IMR-90 (cell line): ENCODE data around the gene PALLD. TPM values are rescaled to one million over a fixed set of nuclear protein-coding genes. Genes with fewer than 3 reads are reported as not detected.

Source experiments
- ATAC-seq: fragments of 200-7000 bp; cut with Tn5 transposase; 2 replicates; pipeline ENCODE4 v1.9.1; 2020; ENCODE audit warnings: low read depth, mild to moderate bottlenecking, moderate library complexity
- BruUV-seq: library from RNA; stranded (reverse); fragments of 400-500 nt; replicated peaks from 2 replicates; lab custom pipeline; 2021; lab: Mats Ljungman, UMichigan
- CTCF ChIA-PET: fragments of 300-600 bp; formaldehyde crosslinking; extraction: SDS; loops from one replicate; lab custom pipeline; 2021; ENCODE audit warnings: antibody characterized with exemption; lab: Yijun Ruan, JAX
- POLR2A ChIA-PET: fragments of 300-600 bp; sonication (Branson Sonifier 250); formaldehyde crosslinking; loops from one replicate; lab custom pipeline; 2022; ENCODE audit warnings: antibody characterized with exemption; ENCODE audit not compliant: unreplicated experiment; lab: Charles Lee
- DNase-seq: peaks from one replicate; pipeline ENCODE4 v3.0.0; 2013
- H2AFZ ChIP-seq: replicated peaks from 2 replicates; pipeline ENCODE3; 2013; ENCODE audit warnings: low read length, mild to moderate bottlenecking; ENCODE audit not compliant: poor library complexity
- H2AK5ac ChIP-seq: 2 replicates; pipeline ENCODE4 v1.6.1; 2013; ENCODE audit warnings: low read depth, low read length, inconsistent platforms
- H2AK9ac ChIP-seq: replicated peaks from 2 replicates; pipeline ENCODE3; 2013; ENCODE audit warnings: mild to moderate bottlenecking, low read depth, low read length, moderate library complexity; ENCODE audit not compliant: poor library complexity
- H2BK120ac ChIP-seq: 2 replicates; pipeline ENCODE4 v1.6.1; 2013; ENCODE audit warnings: low read depth, low read length, inconsistent platforms
- H2BK15ac ChIP-seq: 3 replicates; pipeline ENCODE4 v1.6.1; 2013; ENCODE audit warnings: low read depth, low read length, inconsistent platforms
- H2BK20ac ChIP-seq: 2 replicates; pipeline ENCODE4 v1.6.1; 2013; ENCODE audit warnings: low read depth, mild to moderate bottlenecking, inconsistent platforms, low read length, moderate library complexity
- H2BK5ac ChIP-seq: 2 replicates; pipeline ENCODE4 v1.6.1; 2013; ENCODE audit warnings: mild to moderate bottlenecking, low read depth, low read length, inconsistent platforms; ENCODE audit not compliant: poor library complexity, severe bottlenecking
- H3K14ac ChIP-seq: replicated peaks from 2 replicates; pipeline ENCODE4 v1.6.1; 2013; ENCODE audit warnings: low read depth, low read length, inconsistent platforms
- H3K18ac ChIP-seq: 2 replicates; pipeline ENCODE4 v1.6.1; 2013; ENCODE audit warnings: low read depth, low read length, control low read depth
- H3K23ac ChIP-seq: 2 replicates; pipeline ENCODE4 v1.6.1; 2013; ENCODE audit warnings: low read depth, low read length, inconsistent platforms
- H3K27ac ChIP-seq: 2 replicates; pipeline ENCODE4 v1.5.1; 2013; ENCODE audit warnings: mild to moderate bottlenecking, control low read depth, low read length; ENCODE audit not compliant: insufficient read depth
- H3K27me3 ChIP-seq: 2 replicates; pipeline ENCODE4 v1.6.1; 2013; ENCODE audit warnings: low read length; ENCODE audit not compliant: control insufficient read depth, insufficient read depth
- H3K36me3 ChIP-seq: 2 replicates; pipeline ENCODE4 v1.6.1; 2013; ENCODE audit warnings: low read length, mixed read lengths; ENCODE audit not compliant: control insufficient read depth, insufficient read depth
- H3K4ac ChIP-seq: 2 replicates; pipeline ENCODE4 v1.6.1; 2013; ENCODE audit warnings: low read depth, low read length, inconsistent platforms
- H3K4me1 ChIP-seq: 2 replicates; pipeline ENCODE4 v1.6.1; 2013; ENCODE audit warnings: low read length, mixed read lengths; ENCODE audit not compliant: control insufficient read depth, insufficient read depth
- H3K4me2 ChIP-seq: 2 replicates; pipeline ENCODE4 v1.6.1; 2013; ENCODE audit warnings: low read depth, mild to moderate bottlenecking, control low read depth, low read length, moderate library complexity
- H3K4me3 ChIP-seq: 2 replicates; pipeline ENCODE4 v1.5.1; 2013; ENCODE audit warnings: low read depth, mild to moderate bottlenecking, control low read depth, low read length, moderate library complexity; ENCODE audit not compliant: insufficient read depth
- H3K56ac ChIP-seq: 2 replicates; pipeline ENCODE4 v1.6.1; 2013; ENCODE audit warnings: low read length, inconsistent platforms; ENCODE audit not compliant: insufficient read depth; ENCODE audit errors: extremely low read depth
- H3K79me1 ChIP-seq, 2 experiments: 2 replicates each; pipeline ENCODE4 v1.6.1; 2013; ENCODE audit warnings: low read length in 2 of 2, inconsistent platforms in 1 of 2, low read depth in 1 of 2
- H3K9ac ChIP-seq: 2 replicates; pipeline ENCODE4 v1.6.1; 2013; ENCODE audit warnings: low read depth, low read length, control low read depth
- H3K9me1 ChIP-seq: 2 replicates; pipeline ENCODE4 v1.6.1; 2013; ENCODE audit warnings: low read length, inconsistent platforms; ENCODE audit not compliant: insufficient read depth
- H3K9me3 ChIP-seq: 2 replicates; pipeline ENCODE4 v1.6.1; 2013; ENCODE audit warnings: low read length; ENCODE audit not compliant: control insufficient read depth, insufficient read depth
- H4K20me1 ChIP-seq: 2 replicates; pipeline ENCODE4 v1.6.1; 2013; ENCODE audit warnings: low read length, inconsistent platforms; ENCODE audit not compliant: insufficient read depth
- H4K5ac ChIP-seq: 2 replicates; pipeline ENCODE4 v1.6.1; 2013; ENCODE audit warnings: mild to moderate bottlenecking, low read depth, low read length, control low read depth
- H4K8ac ChIP-seq, 2 experiments: 2 replicates each; pipeline ENCODE4 v1.6.1; 2013; ENCODE audit warnings: low read depth in 2 of 2, low read length in 2 of 2, control low read depth in 1 of 2, inconsistent platforms in 1 of 2
- H4K91ac ChIP-seq: 2 replicates; pipeline ENCODE4 v1.6.1; 2013; ENCODE audit warnings: low read depth, low read length, inconsistent platforms; ENCODE audit not compliant: insufficient read depth
- CEBPB ChIP-seq: IDR thresholded peaks from 2 replicates; pipeline ENCODE4 v1.6.1; 2012; ENCODE audit warnings: low read depth, low read length, improper control_type of control experiment
- CHD1 ChIP-seq: IDR thresholded peaks from 2 replicates; pipeline ENCODE4 v1.6.1; 2012; ENCODE audit warnings: low read depth, low read length, improper control_type of control experiment
- CTCF ChIP-seq: conservative IDR thresholded peaks from 2 replicates; pipeline ENCODE4 v1.5.1; 2012; ENCODE audit warnings: mild to moderate bottlenecking, low read depth, low read length, improper control_type of control experiment
- FOS ChIP-seq: fragments of 150-350 bp; IDR thresholded peaks from 2 replicates; pipeline ENCODE4 v1.6.1; 2016; ENCODE audit warnings: low read depth, low read length
- MXI1 ChIP-seq: IDR thresholded peaks from 2 replicates; pipeline ENCODE4 v1.6.1; 2012; ENCODE audit warnings: low read depth, mild to moderate bottlenecking, low read length, moderate library complexity, borderline replicate concordance
- NFE2L2 ChIP-seq: fragments of 150-350 bp; IDR thresholded peaks from 2 replicates; pipeline ENCODE4 v1.6.1; 2016; ENCODE audit warnings: low read depth, mild to moderate bottlenecking, low read length
- RAD21 ChIP-seq: IDR thresholded peaks from 2 replicates; pipeline ENCODE4 v1.6.1; 2012; ENCODE audit warnings: low read length, improper control_type of control experiment
- RCOR1 ChIP-seq: IDR thresholded peaks from 2 replicates; pipeline ENCODE4 v1.6.1; 2012; ENCODE audit warnings: mild to moderate bottlenecking, low read length, improper control_type of control experiment; ENCODE audit not compliant: insufficient replicate concordance
- USF2 ChIP-seq: fragments of 150-350 bp; IDR thresholded peaks from 2 replicates; pipeline ENCODE4 v1.6.1; 2017; ENCODE audit warnings: mild to moderate bottlenecking, antibody characterized with exemption, low read length, low read depth
- WGBS, 2 experiments: methylation state at CpG; one replicate each; pipeline versions ENCODE4 v1.1.5 to v1.1.7; 2013; ENCODE audit warnings: missing lambda C conversion rate in 2 of 2; ENCODE audit not compliant: insufficient read length in 1 of 2; ENCODE audit errors: extremely low coverage in 2 of 2; 5-methylcytosine and 5-hydroxymethylcytosine counted together
- dilution Hi-C: fragments of 300-500 bp; cut with HindIII; formaldehyde crosslinking; loops from one replicate; pipeline ENCODE4 v1.14.3; 2018; ENCODE audit warnings: low sequenced_read_pairs; ENCODE audit not compliant: unreplicated experiment
- in situ Hi-C: fragments of 300-500 bp; cut with MboI; formaldehyde crosslinking; loops from 3 replicates; pipeline ENCODE4 v1.14.3; 2019; ENCODE audit warnings: low sequenced_read_pairs, inconsistent platforms, mixed read lengths
- intact Hi-C: fragments of 100-400 bp; cut with micrococcal nuclease; formaldehyde crosslinking; loops from 2 replicates; pipeline ENCODE4 v1.10.0; 2022
- polyA plus RNA-seq, 3 experiments: library from polyadenylated mRNA; depleted of rRNA; stranded (reverse); fragments of >200 nt; gene quantifications; 2 replicates each; pipeline ENCODE4 v1.2.3, GENCODE V29; 2012; ENCODE audit warnings: low replicate concordance in 1 of 3
- total RNA-seq: library from RNA; depleted of rRNA; stranded (reverse); fragments of >200 nt; gene quantifications from 2 replicates; pipeline ENCODE4 v1.2.3, GENCODE V29; 2012

Gene PALLD
- total and polyA plus RNA-seq, 2 of the 4 experiments (the other 2 are of a cell fraction), result 91.0 to 91.9 TPM

- H2AK9ac ChIP-seq, result no peak overlapping the region
- H3K4me1 ChIP-seq, result peaks cover 8% of the 10 kb centered on the region; the same call in 1 of the 2 replicates
- no peak overlapping the region for H3K56ac ChIP-seq
- dilution Hi-C loops (no loop called here), intact Hi-C loops (loop anchor here (5.0 kb wide), 1 partner anchor 190 kb away; no protein-coding TSS in a partner anchor), in situ Hi-C loops (loop anchor here (25.0 kb wide), 2 partner anchors 110 to 335 kb away; no protein-coding TSS in a partner anchor)
- H2BK15ac ChIP-seq, result no peak overlapping the region
- no peak overlapping the region for H3K4me3 ChIP-seq
- no peak overlapping the region for H4K5ac ChIP-seq
- DNase-seq, result no peak
- CTCF ChIA-PET, result interaction anchor here (0.8 kb wide), 1 partner anchor 62 kb away, joined by 3 read pairs; no protein-coding TSS in a partner anchor
- H2BK20ac ChIP-seq, result no peak overlapping the region
- peaks cover 4% of the 10 kb centered on the region; the same call in 1 of the 2 replicates for H3K9me1 ChIP-seq
- no peak overlapping the region for H2AK5ac ChIP-seq
- no peak overlapping the region for H3K9ac ChIP-seq
- H4K8ac ChIP-seq, result no peak overlapping the region
- no peak overlapping the region for H3K4ac ChIP-seq
- no peak overlapping the region for H3K18ac ChIP-seq
- no peak overlapping the region for H2AFZ ChIP-seq
- no peak for ATAC-seq
- H4K20me1 ChIP-seq, result no peaks in the 10 kb centered on the region
- BruUV-seq, result no TSS peak
- no peak overlapping the region for H3K27ac ChIP-seq
- H3K9me3 ChIP-seq, result no peaks in the 10 kb centered on the region
- H3K27me3 ChIP-seq, result no peaks in the 10 kb centered on the region
- no peaks in the 10 kb centered on the region for H3K36me3 ChIP-seq
- no peak for TF ChIP-seq MXI1
- no peak for TF ChIP-seq CTCF
- no peak for TF ChIP-seq NFE2L2
- TF ChIP-seq CHD1, result no peak
- TF ChIP-seq RCOR1, result no peak
- TF ChIP-seq USF2, result no peak
- TF ChIP-seq RAD21, result no peak
- TF ChIP-seq CEBPB, result no peak
- no peak for TF ChIP-seq FOS
- H2BK5ac ChIP-seq, result no peak overlapping the region
- H3K14ac ChIP-seq, result no peak overlapping the region
- POLR2A ChIA-PET, result interaction anchor here (0.6 to 0.7 kb wide), 2 partner anchors 12 to 244 kb away, joined by 3 to 4 read pairs; no protein-coding TSS in a partner anchor
- no peak overlapping the region for H4K91ac ChIP-seq
- H2BK120ac ChIP-seq, result no peak overlapping the region
- H3K79me1 ChIP-seq, result no peaks in the 10 kb centered on the region
- no CpG with 5 or more reads among the region's 2 CpGs for WGBS, 2 experiments
- H3K23ac ChIP-seq, result no peak overlapping the region
- no peak overlapping the region for H3K4me2 ChIP-seq
Measured at GRCh38 chr4:168522356-168522755, 25.5 kb downstream of the PALLD start.
